HepG2 (cell line): ENCODE measurements around the gene GALNT1. TPM values are rescaled to one million over a fixed set of nuclear protein-coding genes. Genes with fewer than 3 reads are reported as not detected.

Source experiments
- AHDC1 ChIP-seq: sonication (generic); formaldehyde crosslinking; IDR thresholded peaks from 2 replicates; pipeline ENCODE4 v1.5.1; 2020; ENCODE audit warnings: mild to moderate bottlenecking, missing genetic modification reagents, borderline replicate concordance
- HDAC1 ChIP-seq: sonication (generic); formaldehyde crosslinking; IDR thresholded peaks from 2 replicates; pipeline ENCODE4 v1.5.1; 2020; ENCODE audit warnings: mild to moderate bottlenecking, missing genetic modification reagents
- HMGXB3 ChIP-seq: sonication (generic); formaldehyde crosslinking; IDR thresholded peaks from 2 replicates; pipeline ENCODE4 v1.4.0; 2020; ENCODE audit warnings: missing genetic modification reagents, borderline replicate concordance
- PRPF4 ChIP-seq: fragments of 200-400 bp; formaldehyde crosslinking; IDR thresholded peaks from 2 replicates; pipeline ENCODE4 v1.6.1; 2016; ENCODE audit warnings: low read length, low read depth; ENCODE audit not compliant: poor library complexity, severe bottlenecking
- ZFP90 ChIP-seq: sonication (generic); formaldehyde crosslinking; IDR thresholded peaks from 2 replicates; pipeline ENCODE4 v1.8.0; 2022; ENCODE audit warnings: missing genetic modification reagents, mild to moderate bottlenecking, inconsistent platforms, borderline replicate concordance
- ZGPAT ChIP-seq: IDR thresholded peaks from 2 replicates; pipeline ENCODE4 v1.6.1; 2016; ENCODE audit warnings: mild to moderate bottlenecking
- polyA plus RNA-seq, 8 experiments: library from polyadenylated mRNA; depleted of rRNA in 3 of 8; stranded (reverse) in 7 of 8; unstranded in 1 of 8; fragments of >200 nt; fragmentation: Illumina TruSeq in 4 of 8; extraction: Trizol in 4 of 8; gene quantifications; 2 replicates each; pipeline versions ENCODE4 v1.2.1 to v1.2.3, GENCODE V29; 2011 to 2016; ENCODE audit warnings: low read depth in 4 of 8, missing spikeins in 1 of 8, mixed read lengths in 1 of 8; ENCODE audit not compliant: insufficient read depth in 1 of 8
- total RNA-seq, 5 experiments: library from RNA; depleted of rRNA; stranded (reverse); fragments of >200 nt; fragmentation: Illumina TruSeq; extraction: Trizol; gene quantifications; 2 replicates each; pipeline ENCODE4 v1.2.3, GENCODE V29; 2016; ENCODE audit warnings: low read depth in 1 of 5

Gene GALNT1
- total and polyA plus RNA-seq, 2 of the 13 experiments (the other 11 are each of a cell fraction or from before 2014, with no cell fraction given): 41.1 to 100 TPM

- TF ChIP-seq AHDC1 (CRISPR knock-in tag) (no peak), ZFP90 (CRISPR knock-in tag) (no peak), ZGPAT (CRISPR knock-in tag) (no peak), HDAC1 (CRISPR knock-in tag) (no peak), HMGXB3 (CRISPR knock-in tag) (no peak), PRPF4 (no peak)
Measured at GRCh38 chr18:35710581-35710980, 129.0 kb downstream of the GALNT1 start (continued).
